Measurements from ENCODE around the gene ADARB2. TPM values are rescaled to one million over a fixed set of nuclear protein-coding genes. Genes with fewer than 3 reads are reported as not detected.

Gene ADARB2
- total RNA-seq, 4 donors from 2014 or later: 8.4 to 23.2 (median 19.6) TPM

- Histone ChIP-seq H3K4me3 (no peak overlapping the region), H3K27ac (no peak overlapping the region), H3K9me3 (no peaks in the 10 kb centered on the region), H3K4me1 (no peaks in the 10 kb centered on the region), H3K36me3 (peaks cover 0 to 93% (median 31%) of the 10 kb centered on the region in 3 donors), H3K27me3 (no peaks in the 10 kb centered on the region)
- WGBS, 2 donors: 83 to 92% methylated on average over 15 of the region's 15 CpGs
- no peak for TF ChIP-seq EP300 (IDR thresholded peaks at IDR 0.05)
- no peak for TF ChIP-seq CTCF (IDR thresholded peaks at IDR 0.05)
- no peak for TF ChIP-seq POLR2A (IDR thresholded peaks at IDR 0.05)
- DNase-seq (ENCODE audit: low spot score in 2 of 2): no peak
Measured at GRCh38 chr10:1127629-1128028, 609.7 kb downstream of the ADARB2 start.
